Activated naive CD4-positive, alpha-beta T cell treated with anti-CD3 and anti-CD28 coated beads, Interleukin-2, amount 50 U/mL, for 16 hours (primary cell): ENCODE data around the gene NCK2.
"Not testable (repeated sequence)": the region's sequence is repeated elsewhere in the genome, so short reads cannot be mapped to it uniquely, and the experiment has no call there.

Experiments used
- DNase-seq: peaks from one replicate; pipeline ENCODE4 v3.0.0-alpha.2; 2020

Gene NCK2

DNA sequence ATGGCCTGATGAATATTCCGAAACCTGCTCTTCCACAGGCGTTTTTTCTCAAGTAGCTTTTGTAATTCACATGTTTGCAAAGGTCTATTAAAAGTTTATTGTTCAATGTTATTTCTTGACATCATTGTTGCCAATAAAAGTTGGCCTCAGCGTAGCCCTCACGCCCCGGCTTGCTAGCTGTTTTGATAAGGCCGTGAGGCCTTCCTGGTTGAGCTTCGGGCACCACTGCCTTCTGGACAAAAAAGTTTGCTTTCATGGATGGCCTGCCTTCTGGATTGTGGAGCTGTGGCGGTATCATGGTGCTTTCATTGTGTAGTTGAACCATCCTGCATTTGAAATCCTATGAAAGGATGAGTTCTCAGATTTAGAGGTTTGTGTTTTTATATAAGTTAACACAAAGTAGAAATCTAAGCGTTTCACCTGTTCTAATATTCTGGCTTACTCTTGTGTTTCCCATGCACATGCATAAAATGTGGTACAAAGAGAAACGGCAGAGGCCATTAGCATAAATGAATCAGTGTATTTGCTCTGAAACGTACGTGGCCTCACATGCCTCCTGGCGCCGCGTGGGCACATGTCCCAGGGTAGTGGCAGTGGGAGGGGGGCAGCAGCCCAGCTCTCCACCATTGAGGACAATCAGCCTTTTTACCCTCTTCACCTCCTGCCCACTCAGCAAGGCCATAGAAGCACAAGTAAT lies 134.5 kb downstream of the NCK2 start:
- no peak for DNase-seq

DNA sequence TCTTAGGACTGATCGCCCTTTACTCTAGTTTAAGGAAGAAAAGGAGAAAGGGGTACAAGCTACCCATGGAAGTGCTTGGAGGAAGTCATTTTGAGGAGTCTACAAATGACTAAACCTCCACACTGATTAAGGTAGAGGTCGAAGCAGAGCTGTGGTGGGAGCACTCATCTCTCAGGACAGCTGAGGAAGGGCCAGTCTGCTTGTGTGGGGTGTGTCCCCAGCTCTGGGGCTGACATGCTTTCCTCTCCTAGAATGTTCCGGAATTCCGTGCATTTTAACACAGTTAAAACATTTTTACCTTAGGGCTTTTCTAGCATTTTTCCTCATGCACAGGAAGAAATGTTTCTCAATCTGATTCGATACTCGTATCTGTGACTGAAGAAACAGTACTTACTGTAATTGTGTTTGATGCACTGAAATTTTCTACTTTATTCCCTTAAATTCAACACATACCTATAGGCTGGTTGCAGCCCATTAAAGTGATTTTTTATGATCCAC lies 135.1 kb downstream of the NCK2 start:
- no peak for DNase-seq

DNA sequence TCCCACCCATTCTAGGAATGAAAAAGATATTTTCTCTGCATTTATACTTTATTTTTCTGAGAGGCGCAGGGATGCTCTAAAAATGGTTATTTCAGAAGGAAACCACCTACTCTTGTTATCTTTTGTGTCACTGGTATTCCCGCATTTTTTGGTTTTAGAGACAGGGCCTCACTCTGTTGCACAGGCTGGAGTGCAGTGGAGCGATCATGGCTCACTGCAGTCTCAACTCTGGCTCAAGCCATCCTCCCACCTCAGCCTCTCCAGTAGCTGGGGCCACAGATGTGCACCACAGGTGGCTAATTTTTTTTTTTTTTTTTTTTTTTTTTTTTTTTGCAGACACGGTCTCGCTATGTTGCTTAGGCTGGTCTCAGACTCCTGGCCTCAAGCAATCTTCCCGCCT lies 135.9 kb downstream of the NCK2 start:
- DNase-seq: no peak

DNA sequence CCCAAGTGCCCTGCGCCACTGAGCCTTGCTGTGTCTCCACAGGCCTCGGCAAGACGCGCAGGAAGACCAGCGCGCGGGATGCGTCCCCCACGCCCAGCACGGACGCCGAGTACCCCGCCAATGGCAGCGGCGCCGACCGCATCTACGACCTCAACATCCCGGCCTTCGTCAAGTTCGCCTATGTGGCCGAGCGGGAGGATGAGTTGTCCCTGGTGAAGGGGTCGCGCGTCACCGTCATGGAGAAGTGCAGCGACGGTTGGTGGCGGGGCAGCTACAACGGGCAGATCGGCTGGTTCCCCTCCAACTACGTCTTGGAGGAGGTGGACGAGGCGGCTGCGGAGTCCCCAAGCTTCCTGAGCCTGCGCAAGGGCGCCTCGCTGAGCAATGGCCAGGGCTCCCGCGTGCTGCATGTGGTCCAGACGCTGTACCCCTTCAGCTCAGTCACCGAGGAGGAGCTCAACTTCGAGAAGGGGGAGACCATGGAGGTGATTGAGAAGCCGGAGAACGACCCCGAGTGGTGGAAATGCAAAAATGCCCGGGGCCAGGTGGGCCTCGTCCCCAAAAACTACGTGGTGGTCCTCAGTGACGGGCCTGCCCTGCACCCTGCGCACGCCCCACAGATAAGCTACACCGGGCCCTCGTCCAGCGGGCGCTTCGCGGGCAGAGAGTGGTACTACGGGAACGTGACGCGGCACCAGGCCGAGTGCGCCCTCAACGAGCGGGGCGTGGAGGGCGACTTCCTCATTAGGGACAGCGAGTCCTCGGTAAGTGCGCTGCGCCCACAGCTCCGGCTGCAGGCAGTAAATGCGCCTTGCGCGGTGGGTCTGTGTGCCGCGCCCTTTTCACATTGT lies 136.8 kb downstream of the NCK2 start:
- DNase-seq: no peak

DNA sequence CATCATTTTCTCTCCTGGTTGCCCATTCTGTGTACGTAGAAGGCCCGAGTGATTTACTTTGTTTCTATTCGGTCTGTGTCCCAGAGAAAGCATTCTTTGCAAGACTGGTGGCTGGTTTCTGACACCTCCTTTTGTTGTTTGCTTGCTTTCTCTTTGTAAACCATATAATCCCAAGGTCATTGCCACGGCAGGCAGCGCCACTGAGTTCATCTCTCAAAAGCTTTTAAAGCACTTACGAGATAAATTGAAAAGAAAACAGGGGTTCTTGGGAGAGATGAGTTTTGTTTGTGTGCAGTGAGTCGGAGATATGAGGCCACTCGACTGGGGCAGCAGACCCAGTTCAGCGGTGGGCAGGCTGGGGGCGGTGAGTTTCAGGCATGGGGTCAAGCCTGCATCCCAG lies 137.6 kb downstream of the NCK2 start:
- no peak for DNase-seq

DNA sequence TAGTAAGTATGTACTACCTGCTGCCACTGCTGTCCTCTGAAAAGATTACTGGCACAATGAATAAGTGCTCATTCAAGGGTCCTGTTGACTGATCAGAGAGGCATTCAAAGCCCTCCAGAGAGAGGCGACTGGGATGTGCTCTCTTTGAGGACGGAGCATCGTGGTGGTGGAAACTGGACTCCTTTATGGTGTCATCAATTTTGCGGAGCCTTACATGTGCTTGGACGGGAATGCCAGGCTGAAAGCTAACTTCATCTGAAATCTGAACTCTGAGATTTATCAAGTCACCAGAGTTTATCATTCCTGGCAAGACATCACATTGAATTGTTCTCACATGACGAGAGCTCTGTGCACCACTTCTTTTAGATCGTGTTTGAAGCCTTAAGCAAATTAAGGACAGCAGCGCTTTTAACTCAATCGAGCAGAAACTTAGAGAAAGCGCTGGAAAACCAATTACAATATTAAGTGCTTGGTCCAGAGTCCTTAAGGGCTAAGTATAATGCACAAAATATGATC lies 138.3 kb downstream of the NCK2 start:
- no peak for DNase-seq

DNA sequence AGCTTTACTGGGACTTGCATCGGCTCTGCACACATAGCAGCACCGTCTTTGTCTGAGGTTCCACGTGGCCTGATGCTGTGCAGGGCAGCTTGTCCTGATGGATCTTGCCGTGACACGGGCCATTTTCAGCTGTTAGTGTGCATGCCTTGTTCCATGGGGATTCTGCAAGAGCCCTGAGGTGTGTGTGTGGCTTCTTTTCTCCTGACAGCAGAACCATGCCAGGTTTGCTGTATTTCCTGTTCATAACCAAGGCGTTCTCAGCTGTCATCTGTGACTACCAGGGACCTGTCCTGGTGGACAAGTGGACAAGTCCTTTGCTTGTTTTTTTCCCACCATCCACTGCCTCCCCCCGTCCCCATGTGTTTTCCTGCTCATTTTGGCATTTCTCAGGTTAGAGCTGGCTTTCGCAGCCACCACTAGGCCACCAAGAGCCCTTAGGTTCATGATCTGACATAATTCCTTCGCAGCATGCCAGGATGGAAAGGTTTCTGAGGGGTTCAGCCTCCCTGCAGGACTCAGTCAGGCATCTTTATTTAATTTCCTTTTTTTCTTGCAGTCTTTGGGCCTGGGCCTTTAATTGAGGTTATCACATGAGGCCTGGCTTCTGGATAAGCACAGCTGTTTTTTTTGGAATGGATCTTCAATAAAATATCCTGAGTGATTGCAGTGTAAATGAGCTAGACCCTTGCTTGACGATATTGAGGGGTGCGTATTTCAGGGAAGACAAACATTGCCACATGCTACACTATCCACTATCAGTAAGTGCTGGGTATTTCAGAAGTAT lies 139.4 kb downstream of the NCK2 start:
- DNase-seq: no peak

DNA sequence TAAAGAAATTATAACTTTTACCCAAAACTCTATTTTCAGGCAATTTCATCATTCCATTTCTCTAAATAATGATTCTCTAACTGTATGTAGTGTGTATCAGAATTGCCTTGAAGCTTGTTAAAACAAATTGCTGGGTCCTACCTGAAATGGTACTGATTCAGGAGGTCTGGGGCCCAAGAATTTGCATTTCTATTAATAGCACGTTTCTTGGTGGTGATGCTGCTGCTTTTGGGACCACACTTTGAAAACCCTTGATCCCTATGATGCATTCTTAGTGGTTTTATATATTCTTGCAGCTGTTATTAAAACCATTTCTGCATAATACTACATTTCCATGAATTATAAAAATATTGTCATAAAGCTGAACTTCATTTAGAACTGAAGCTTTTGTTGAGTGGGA lies 140.7 kb downstream of the NCK2 start:
- no peak for DNase-seq

DNA sequence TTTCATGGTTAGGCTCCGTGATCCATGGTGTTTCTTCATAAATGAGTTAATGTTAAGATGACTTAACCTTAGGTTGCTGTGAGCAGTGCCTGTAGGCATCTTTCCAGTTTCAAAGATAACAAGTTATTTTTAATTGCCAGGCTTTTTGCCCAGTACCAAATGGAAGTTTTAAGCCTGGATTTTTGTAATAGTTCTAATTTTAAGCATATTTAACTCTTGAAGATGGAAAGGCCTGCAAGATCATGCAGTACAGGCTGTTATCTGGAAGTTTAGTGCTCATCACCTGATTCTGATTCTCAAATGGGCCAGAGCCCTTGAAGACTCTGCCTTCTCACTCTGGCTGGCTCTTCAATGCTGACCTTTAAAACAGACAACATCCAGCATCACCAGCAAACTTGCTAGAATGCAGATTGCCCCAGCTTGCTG lies 141.3 kb downstream of the NCK2 start:
- no peak for DNase-seq

DNA sequence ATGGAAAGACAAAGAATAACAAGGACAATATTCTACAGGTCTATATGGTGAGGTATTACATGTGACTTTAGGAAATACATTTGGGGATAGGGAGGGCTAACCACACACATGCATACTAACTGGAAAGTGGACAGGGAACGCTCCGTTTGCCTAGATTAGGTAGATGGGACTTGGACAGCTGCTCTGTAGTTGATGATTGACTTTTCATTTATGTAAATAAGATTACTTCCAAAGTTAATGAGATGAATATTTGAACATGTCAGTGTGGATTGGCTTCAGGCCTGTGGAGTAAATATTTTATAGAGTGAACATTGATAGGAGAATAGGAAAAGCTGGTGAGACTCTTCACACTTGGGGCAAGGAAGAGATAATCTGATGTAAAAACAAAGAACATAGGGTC lies 142.0 kb downstream of the NCK2 start:
- no peak for DNase-seq

DNA sequence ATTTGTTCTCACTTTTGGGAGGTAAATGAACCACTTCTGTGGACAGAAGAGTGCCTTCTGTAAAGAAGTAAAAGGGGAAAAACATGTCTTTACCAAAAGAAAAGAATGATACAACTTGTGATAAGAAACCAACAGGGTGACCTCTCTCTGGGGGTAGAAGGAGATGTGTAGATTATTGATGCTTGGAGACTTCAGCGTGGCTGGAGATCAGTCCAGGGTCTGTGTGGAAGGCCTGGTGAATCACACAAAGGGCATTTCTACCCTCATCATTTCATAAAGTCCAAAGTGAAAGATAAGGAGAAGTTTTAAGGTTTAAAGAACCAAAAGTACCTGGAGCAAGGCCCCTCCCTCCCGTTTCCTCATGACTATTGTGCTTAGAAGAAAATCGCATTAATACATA lies 142.5 kb downstream of the NCK2 start:
- DNase-seq: no peak

DNA sequence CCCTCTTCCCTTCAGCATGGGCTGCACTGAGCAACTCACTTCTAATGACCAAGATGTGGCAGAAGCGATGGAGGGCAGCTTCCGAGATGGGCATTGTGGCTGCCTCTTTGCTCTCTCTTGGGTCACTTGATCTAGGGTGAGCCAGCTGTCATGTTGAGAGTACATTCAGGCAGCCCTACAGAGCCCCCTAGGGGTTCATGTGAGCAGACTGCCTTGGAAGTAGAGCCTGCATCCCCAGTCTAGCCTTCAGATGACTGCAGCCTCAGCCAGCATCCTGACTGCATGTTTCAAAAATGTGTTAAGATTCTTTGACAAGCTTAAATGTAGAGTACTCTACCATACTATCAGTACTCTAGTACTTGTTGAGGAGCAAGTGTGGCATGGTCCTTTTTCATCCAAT lies 143.9 kb downstream of the NCK2 start:
- DNase-seq: no peak

DNA sequence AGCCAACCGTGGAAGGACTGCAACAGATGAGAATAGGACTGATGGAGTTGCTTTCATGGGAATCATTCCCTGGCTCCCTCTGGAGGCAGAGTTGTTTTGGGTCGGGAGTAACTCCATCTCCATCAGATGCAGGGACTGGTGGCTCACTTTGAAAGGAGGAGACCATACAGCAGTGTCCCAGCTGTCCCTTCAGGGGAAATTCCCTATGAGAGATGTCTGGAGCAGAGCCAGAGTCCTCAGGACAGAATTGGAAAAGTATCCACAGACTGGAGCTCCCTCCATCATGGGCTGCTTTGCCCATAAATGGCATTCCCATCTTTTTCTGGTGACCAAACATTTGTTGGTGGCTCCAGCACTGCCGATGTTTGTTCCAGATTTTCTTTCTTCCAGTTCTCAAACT lies 144.3 kb downstream of the NCK2 start:
- DNase-seq: no peak

DNA sequence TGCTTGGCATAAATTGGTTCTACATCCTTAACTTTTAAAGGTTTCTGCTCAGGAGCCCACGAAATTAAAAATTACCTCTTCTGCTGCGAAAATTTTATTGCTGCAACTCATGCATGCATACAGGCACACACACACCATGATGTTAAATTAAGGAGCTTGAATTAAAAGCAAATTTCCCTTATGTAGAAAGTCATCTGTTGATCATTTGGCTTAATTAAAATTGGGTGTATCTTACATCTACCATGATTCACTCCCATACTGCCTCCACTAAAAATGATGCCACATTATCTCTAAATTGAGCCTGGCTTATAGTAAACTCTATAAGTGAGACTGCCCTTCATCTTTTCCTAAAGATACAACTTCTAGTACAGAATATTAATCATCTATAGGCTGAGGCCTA lies 145.4 kb downstream of the NCK2 start:
- no peak for DNase-seq

DNA sequence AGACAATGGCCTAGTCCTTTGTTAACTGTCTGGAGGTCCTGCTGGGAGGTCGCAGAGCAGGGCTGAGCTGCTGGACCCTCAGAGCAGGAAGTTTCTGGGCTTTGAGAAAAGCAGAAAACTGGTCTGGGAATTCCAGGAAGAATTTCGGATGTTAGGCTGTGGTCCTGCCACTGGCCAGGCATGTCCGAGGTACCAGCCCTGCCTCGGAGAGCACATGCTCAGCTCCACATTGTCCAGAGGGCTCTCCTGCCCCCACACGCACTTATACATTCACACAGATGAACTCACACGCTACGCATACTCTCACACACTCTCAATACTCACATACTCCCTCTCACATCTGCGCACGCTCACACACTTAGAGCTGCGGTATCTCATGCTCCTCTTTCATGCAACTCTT lies 146.1 kb downstream of the NCK2 start:
- DNase-seq: no peak

DNA sequence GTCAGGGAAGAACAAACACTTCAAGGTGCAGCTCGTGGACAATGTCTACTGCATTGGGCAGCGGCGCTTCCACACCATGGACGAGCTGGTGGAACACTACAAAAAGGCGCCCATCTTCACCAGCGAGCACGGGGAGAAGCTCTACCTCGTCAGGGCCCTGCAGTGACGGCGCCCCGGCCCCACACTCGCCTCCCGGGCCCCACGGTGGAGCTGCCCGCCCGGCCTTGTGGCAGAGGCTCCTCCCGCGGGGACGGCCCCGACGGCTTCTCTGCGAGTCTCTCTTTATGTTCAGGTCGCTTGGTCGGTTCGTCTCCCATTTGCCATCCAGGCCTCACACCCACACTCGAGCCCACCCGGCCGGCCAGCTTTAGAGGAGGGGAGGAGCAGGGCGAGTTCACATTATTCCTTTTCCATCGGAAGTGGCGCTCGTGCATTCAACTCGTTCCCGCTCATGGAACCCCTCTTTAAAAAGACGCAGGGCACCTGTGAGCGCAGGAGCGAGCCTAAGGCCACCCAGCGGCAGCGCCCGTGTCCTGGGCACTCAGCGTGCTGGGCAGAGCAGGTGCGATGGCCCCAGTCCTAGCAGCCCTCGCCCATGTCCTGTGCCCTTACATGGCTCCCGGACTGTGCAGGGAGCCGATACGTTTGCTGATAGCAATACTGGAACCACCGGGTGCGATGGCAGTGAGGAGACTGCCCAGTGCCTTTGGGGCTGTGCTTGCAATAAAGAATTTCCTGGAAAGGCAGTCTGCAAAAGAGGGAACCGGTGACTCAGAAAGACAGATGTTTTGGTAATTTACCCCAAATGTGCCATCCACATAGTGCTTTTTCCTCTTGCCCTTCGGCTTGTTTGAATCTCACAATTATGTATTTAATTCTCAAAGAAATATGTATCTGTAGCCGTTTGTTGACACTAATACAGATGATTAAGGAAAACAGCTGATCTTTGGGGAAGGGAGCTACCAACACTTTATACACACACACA lies 148.6 kb downstream of the NCK2 start:
- DNase-seq: no peak

DNA sequence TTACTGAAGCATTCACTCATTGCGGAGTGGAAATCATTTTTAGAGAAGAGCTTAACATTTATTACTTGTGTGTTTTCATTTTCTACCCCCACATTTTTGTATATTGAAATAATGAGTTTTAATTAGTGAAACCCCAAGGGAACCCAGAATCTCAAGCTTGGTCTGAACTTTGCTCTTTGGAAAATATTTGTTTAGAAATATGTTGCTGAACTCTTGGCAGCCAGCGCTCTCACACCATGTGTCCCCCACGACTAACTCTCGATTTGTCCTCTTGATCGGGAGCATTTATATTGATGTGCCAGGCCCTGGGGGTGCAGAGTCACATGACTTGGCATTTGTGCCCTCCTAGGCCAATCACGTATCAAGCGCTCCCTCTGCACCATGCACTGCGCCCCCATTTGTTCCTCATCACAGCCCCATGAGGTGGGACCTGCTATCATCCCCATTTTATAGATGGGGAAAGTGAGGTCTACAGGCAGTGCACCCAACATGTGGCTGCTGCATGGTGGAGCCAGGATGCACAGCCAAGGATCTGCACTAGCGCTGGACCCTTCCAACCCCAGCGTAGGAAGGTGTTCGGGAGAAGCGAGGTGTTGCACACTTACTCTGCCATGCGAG lies 149.7 kb downstream of the NCK2 start:
- DNase-seq: no peak

DNA sequence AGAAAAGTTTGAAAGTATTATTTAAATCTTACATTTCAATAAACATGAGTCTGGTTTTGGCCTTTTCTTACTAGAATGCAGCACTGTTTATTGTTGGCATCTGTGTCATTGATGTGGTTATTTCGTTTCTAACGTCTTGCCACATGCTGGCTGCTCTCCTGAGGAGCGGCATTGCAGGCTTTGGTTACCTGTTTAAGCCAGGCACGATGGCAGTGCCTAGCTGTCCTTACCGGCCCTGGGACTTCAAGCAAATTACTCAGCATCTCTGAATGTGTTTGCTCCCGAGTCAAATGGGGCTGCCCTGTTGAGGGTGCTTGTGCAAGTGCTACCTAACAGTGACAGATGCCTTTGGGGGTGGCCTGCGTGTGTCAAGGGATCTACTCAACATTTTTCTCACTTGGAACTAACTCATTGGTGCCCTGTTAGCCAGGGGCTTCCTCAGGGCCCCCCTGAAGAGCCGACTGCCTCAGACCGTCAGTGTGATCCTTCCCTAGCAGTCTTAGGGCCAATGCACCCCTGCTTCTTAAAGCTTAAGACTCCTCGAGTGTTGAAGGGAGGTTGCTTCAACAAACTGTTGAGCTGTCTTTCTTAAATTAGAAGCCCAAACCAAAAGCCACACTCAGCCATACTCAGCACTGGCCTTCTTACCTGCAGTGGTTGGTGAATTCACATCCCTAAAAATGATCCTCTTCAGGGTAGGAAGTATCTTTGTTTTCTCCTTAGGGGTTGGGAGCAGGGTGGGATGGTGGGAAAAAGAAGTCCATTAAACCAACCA lies 151.5 kb downstream of the NCK2 start:
- no peak for DNase-seq

DNA sequence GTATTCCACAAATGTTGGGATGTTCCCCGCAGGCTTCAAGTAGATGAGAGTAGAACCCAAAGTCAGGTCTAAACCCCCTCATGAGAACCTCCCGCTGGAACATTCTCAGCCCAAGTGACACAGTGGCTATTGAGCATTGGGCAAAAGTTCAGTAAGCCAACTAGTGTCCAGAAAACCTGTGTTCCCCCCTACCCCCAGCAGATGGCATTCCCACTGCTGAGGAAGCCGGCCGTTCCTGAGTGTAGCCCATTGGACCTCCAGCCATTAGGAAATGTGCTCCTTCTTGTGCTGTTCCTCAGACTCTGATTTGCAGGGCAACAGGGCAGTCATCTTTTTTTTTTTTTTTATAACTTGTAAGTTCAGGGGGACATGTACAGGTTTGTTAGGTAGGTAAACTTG lies 152.1 kb downstream of the NCK2 start:
- no peak for DNase-seq

DNA sequence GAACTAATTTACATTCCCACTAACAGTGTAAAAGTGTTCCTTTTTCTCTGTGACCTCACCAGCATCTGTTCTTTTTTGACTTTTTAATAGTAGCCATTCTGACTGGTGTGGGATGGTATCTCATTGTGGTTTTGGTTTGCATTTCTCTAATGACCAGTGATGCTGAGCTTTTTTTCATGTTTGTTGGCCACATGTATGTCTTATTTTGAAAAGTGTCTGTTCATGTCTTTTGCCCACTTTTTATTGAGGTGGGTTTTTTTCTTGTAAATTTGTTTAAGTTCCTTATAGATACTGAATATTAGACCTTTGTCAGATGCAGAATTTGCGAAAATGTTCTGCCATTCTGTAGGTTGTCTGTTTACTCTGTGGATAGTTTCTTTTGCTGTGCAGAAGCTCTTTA lies 153.0 kb downstream of the NCK2 start:
- DNase-seq: not testable (repeated sequence)
